Testis (tissue), 2 donors: ENCODE data around the gene C6orf132.

Source experiments
- CTCF ChIP-seq, 3 experiments: fragments of 450-650 bp in 2 of 3; fragments of 200-600 bp in 1 of 3; sonication (generic) in 1 of 3; IDR thresholded peaks; one replicate each; pipeline ENCODE4 v1.5.1; 2016 to 2019; ENCODE audit warnings: antibody characterized with exemption in 3 of 3, mild to moderate bottlenecking in 2 of 3, moderate library complexity in 1 of 3
- POLR2A ChIP-seq: fragments of 450-650 bp; IDR thresholded peaks from one replicate; pipeline ENCODE4 v1.6.1; 2017; ENCODE audit warnings: antibody characterized with exemption, mild to moderate bottlenecking, moderate library complexity

GRCh38 chr6:42100029-42100901 is 42.2 kb downstream of the C6orf132 start:
- TF ChIP-seq CTCF (IDR thresholded peaks at IDR 0.05) (no peak), POLR2A (no peak)
